ENCODE results near the gene GNAO1.

DNA sequence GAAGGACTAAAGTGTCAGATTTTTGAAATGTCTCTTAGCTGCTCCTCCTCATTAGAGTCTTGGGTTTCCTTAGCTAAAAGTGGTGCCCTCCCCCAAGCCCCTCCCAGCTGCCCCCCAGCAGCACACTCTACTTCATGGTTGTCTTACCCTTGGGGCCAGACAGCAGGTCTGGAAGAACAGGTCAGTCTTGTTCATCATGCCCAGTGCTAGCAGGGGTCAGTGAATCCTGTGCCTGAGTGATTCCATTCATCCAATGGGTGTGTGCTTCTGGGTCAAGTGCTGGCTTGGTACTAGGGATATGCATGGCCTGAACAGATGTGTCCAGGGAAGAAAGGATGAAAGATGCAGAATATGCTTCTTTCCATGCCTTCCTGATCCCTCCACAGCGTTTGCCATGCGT, 93.2 kb downstream of the GNAO1 start:
- TF ChIP-seq RFX1 (IDR thresholded peaks at IDR 0.05): no peak
- TF ChIP-seq KDM5B (CRISPR knock-in tag; IDR thresholded peaks at IDR 0.05; ENCODE audit: borderline replicate concordance): no peak
- TF ChIP-seq ZNF747 (CRISPR knock-in tag; IDR thresholded peaks at IDR 0.05; ENCODE audit: borderline replicate concordance): no peak
- no peak for TF ChIP-seq CREB1 (IDR thresholded peaks at IDR 0.05)
- TF ChIP-seq CREB1 (CRISPR knock-in tag; IDR thresholded peaks at IDR 0.05): no peak
- TF ChIP-seq, protein P1, sequence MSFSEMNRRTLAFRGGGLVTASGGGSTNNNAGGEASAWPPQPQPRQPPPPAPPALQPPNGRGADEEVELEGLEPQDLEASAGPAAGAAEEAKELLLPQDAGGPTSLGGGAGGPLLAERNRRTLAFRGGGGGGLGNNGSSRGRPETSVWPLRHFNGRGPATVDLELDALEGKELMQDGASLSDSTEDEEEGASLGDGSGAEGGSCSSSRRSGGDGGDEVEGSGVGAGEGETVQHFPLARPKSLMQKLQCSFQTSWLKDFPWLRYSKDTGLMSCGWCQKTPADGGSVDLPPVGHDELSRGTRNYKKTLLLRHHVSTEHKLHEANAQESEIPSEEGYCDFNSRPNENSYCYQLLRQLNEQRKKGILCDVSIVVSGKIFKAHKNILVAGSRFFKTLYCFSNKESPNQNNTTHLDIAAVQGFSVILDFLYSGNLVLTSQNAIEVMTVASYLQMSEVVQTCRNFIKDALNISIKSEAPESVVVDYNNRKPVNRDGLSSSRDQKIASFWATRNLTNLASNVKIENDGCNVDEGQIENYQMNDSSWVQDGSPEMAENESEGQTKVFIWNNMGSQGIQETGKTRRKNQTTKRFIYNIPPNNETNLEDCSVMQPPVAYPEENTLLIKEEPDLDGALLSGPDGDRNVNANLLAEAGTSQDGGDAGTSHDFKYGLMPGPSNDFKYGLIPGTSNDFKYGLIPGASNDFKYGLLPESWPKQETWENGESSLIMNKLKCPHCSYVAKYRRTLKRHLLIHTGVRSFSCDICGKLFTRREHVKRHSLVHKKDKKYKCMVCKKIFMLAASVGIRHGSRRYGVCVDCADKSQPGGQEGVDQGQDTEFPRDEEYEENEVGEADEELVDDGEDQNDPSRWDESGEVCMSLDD (CRISPR knock-in tag; IDR thresholded peaks at IDR 0.05; ENCODE audit: borderline replicate concordance): no peak

Data from HepG2 (cell line).